WI38 (cell line): ENCODE results near the gene HIVEP2.

Source experiments
- H3K4me3 ChIP-seq: 2 replicates; pipeline ENCODE4 v1.5.1; 2011; ENCODE audit warnings: low read depth, mild to moderate bottlenecking, control low read depth, low read length
- CTCF ChIP-seq: IDR thresholded peaks from 2 replicates; pipeline ENCODE4 v1.5.1; 2012; ENCODE audit warnings: low read depth, mild to moderate bottlenecking, control low read depth, low read length

The HIVEP2 gene

GRCh38 chr6:142842418-142843261 is 102.3 kb downstream of the HIVEP2 start:
- no peak for TF ChIP-seq CTCF
- H3K4me3 ChIP-seq = no peak overlapping the region

GRCh38 chr6:142841915-142842314 is 103.1 kb downstream of the HIVEP2 start:
- no peak overlapping the region for H3K4me3 ChIP-seq
- TF ChIP-seq CTCF = no peak

GRCh38 chr6:142839686-142840040 is 105.3 kb downstream of the HIVEP2 start:
- H3K4me3 ChIP-seq = no peak overlapping the region
- no peak for TF ChIP-seq CTCF

- no peak for TF ChIP-seq CTCF
- no peak overlapping the region for H3K4me3 ChIP-seq
Measured at GRCh38 chr6:142838821-142839685, 105.9 kb downstream of the HIVEP2 start.

- no peak overlapping the region for H3K4me3 ChIP-seq
- no peak for TF ChIP-seq CTCF
Measured at GRCh38 chr6:142835787-142836535, 109.0 kb downstream of the HIVEP2 start.

- no peak for TF ChIP-seq CTCF
- no peak overlapping the region for H3K4me3 ChIP-seq
Measured at GRCh38 chr6:142834853-142835252, 110.1 kb downstream of the HIVEP2 start.
